Activated CD4-positive, alpha-beta memory T cell treated with anti-CD3 and anti-CD28 coated beads, Interleukin-2, amount 10 ng/mL, durations not matched to agents 7 days and 5 days (primary cell): ENCODE results near the gene ATP11A. TPM values are rescaled to one million over a fixed set of nuclear protein-coding genes. Genes with fewer than 3 reads are reported as not detected.

ENCODE experiments used
- CTCF ChIA-PET: fragments of 350-600 bp; sonication (Branson Sonifier 250); formaldehyde crosslinking; loops from one replicate; lab custom pipeline; 2021; ENCODE audit warnings: antibody characterized with exemption, inconsistent platforms; lab: Charles Lee
- POLR2A ChIA-PET: fragments of 350-600 bp; sonication (Branson Sonifier 250); formaldehyde crosslinking; loops from one replicate; lab custom pipeline; 2021; ENCODE audit warnings: antibody characterized with exemption; lab: Charles Lee
- DNase-seq: peaks from one replicate; pipeline ENCODE4 v3.0.0-alpha.2; 2020
- H3K27ac Mint-ChIP-seq: one replicate; pipeline ENCODE4 v1.8.0; 2021; ENCODE audit warnings: mild to moderate bottlenecking, mixed read lengths
- H3K27me3 Mint-ChIP-seq: one replicate; pipeline ENCODE4 v1.8.0; 2021; ENCODE audit warnings: mixed read lengths
- H3K36me3 Mint-ChIP-seq: one replicate; pipeline ENCODE4 v1.8.0; 2021; ENCODE audit warnings: low read depth, mixed read lengths
- H3K4me1 Mint-ChIP-seq: one replicate; pipeline ENCODE4 v1.8.0; 2021; ENCODE audit warnings: mixed read lengths
- H3K4me3 Mint-ChIP-seq: one replicate; pipeline ENCODE4 v1.8.0; 2021; ENCODE audit warnings: mild to moderate bottlenecking, mixed read lengths
- H3K9me3 Mint-ChIP-seq: one replicate; pipeline ENCODE4 v1.8.0; 2021; ENCODE audit warnings: mixed read lengths
- total RNA-seq, 2 experiments: library from RNA; stranded (reverse); gene quantifications; one replicate each; pipeline ENCODE4 v1.2.3, GENCODE V29; 2021

Gene ATP11A
- total RNA-seq, 2 experiments from 2014 or later = 52.5 to 53.3 TPM

DNA sequence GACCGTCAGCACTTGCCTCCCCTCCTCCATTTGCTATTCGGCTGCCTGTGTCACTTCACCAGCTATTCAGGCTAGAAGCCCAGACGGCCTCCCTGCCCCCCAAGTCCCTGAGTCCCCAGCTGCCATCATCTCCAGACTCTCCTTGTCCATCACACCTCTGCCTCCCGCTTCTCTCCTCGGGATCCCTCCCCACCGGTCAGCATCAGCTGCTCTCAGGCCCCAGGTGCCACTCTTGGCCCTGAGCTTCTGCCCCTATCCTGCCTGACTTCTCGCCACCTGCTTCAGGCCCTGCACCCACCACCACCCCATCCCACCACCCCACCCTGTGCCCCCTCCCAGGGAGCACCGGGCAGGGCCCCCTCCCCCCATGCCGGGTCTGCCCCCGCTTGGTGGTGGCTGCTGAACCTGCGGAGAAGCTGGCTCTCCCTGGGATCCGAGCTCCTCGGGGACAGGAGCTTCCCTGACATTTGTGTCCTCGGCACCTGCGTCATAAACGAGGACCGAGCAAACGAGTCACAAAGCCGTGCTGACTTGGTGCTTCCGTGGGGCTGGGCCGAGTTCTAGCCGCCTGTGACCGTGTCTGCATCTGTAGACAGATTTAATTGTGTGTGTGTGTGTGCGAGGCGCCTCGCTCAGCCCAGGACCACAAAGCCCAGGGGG, 208.9 kb downstream of the ATP11A start:
- Mint-ChIP-seq H3K27me3 (peaks cover 11% of the 10 kb centered on the region), H3K9me3 (no peaks in the 10 kb centered on the region), H3K36me3 (no peaks in the 10 kb centered on the region), H3K27ac (no peak overlapping the region), H3K4me3 (no peak overlapping the region), H3K4me1 (peaks cover 3% of the 10 kb centered on the region)
- POLR2A ChIA-PET = no interaction called here
- no peak for DNase-seq
- CTCF ChIA-PET = no interaction called here

- Mint-ChIP-seq H3K4me3 (no peak overlapping the region), H3K27me3 (peaks cover 11% of the 10 kb centered on the region), H3K36me3 (no peaks in the 10 kb centered on the region), H3K9me3 (no peaks in the 10 kb centered on the region), H3K4me1 (peaks cover 3% of the 10 kb centered on the region), H3K27ac (no peak overlapping the region)
- POLR2A ChIA-PET = no interaction called here
- CTCF ChIA-PET = no interaction called here
- DNase-seq = no peak
Observed at GRCh38 chr13:112899281-112900225, 209.7 kb downstream of the ATP11A start.

DNA sequence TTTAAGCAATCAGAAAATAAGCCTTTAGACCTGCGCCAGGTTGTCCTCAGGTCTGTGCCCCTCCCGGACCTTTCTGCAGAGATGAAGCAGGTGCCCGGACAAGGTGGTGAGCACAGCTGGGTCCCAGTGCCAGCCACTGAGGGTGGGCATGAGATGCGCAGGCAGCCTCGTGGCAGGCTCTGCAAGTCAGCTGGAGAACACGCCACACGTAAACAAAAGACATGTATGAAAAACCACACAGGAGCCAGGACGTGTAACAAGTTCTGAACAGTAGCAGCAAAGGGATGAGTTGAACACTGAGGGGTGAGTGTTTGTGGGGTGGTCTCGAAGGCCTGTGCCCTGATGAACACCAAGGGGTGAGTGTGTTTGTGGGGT, 210.4 kb downstream of the ATP11A start:
- Mint-ChIP-seq H3K27me3 (peaks cover 11% of the 10 kb centered on the region), H3K4me3 (no peak overlapping the region), H3K9me3 (peaks cover 5% of the 10 kb centered on the region), H3K4me1 (peaks cover 3% of the 10 kb centered on the region), H3K27ac (no peak overlapping the region), H3K36me3 (no peaks in the 10 kb centered on the region)
- ChIA-PET CTCF (no interaction called here), POLR2A (no interaction called here)
- DNase-seq = no peak

DNA sequence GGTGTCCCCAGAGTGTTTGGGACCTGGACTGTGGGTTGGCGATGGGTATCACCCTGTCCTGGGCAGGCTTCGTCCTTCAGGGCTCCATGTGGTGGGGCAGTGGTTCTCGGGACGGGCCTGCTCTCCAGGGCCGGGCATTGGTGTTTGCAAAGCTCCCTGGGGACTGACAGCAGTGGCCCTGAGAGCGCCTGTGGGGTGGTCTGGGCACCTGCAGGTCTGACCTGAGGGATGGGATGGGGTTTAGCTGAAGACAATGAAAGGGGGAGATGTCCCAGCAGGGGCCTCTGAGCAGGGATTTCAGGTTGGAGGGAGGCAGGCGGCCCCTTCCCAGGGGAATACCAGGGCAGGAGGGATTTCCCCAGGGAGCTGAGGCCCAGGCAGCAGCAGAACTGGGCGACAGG, 210.9 kb downstream of the ATP11A start:
- POLR2A ChIA-PET = no interaction called here
- no peak overlapping the region for H3K27ac Mint-ChIP-seq
- CTCF ChIA-PET = no interaction called here
- peaks cover 8% of the 10 kb centered on the region for H3K27me3 Mint-ChIP-seq
- no peaks in the 10 kb centered on the region for H3K36me3 Mint-ChIP-seq
- peaks cover 5% of the 10 kb centered on the region for H3K9me3 Mint-ChIP-seq
- H3K4me1 Mint-ChIP-seq = no peaks in the 10 kb centered on the region
- no peak for DNase-seq
- no peak overlapping the region for H3K4me3 Mint-ChIP-seq

GRCh38 chr13:112902101-112902651, 212.3 kb downstream of the ATP11A start:
- H3K4me1 Mint-ChIP-seq = no peaks in the 10 kb centered on the region
- H3K27me3 Mint-ChIP-seq = no peaks in the 10 kb centered on the region
- ChIA-PET CTCF (no interaction called here), POLR2A (no interaction called here)
- peaks cover 5% of the 10 kb centered on the region for H3K9me3 Mint-ChIP-seq
- no peak overlapping the region for H3K27ac Mint-ChIP-seq
- no peak overlapping the region for H3K4me3 Mint-ChIP-seq
- no peaks in the 10 kb centered on the region for H3K36me3 Mint-ChIP-seq
- no peak for DNase-seq

- no peaks in the 10 kb centered on the region for H3K36me3 Mint-ChIP-seq
- no peak overlapping the region for H3K27ac Mint-ChIP-seq
- DNase-seq = no peak
- ChIA-PET POLR2A (no interaction called here), CTCF (no interaction called here)
- H3K9me3 Mint-ChIP-seq = peaks cover 5% of the 10 kb centered on the region
- H3K4me3 Mint-ChIP-seq = no peak overlapping the region
- no peaks in the 10 kb centered on the region for H3K27me3 Mint-ChIP-seq
- H3K4me1 Mint-ChIP-seq = no peaks in the 10 kb centered on the region
Observed at GRCh38 chr13:112902669-112903068, 212.8 kb downstream of the ATP11A start.

- no peaks in the 10 kb centered on the region for H3K27me3 Mint-ChIP-seq
- no peaks in the 10 kb centered on the region for H3K4me1 Mint-ChIP-seq
- no peak for DNase-seq
- ChIA-PET POLR2A (no interaction called here), CTCF (no interaction called here)
- no peaks in the 10 kb centered on the region for H3K36me3 Mint-ChIP-seq
- no peak overlapping the region for H3K27ac Mint-ChIP-seq
- H3K4me3 Mint-ChIP-seq = no peak overlapping the region
- peaks cover 5% of the 10 kb centered on the region for H3K9me3 Mint-ChIP-seq
Observed at GRCh38 chr13:112903071-112903577, 213.3 kb downstream of the ATP11A start.

DNA sequence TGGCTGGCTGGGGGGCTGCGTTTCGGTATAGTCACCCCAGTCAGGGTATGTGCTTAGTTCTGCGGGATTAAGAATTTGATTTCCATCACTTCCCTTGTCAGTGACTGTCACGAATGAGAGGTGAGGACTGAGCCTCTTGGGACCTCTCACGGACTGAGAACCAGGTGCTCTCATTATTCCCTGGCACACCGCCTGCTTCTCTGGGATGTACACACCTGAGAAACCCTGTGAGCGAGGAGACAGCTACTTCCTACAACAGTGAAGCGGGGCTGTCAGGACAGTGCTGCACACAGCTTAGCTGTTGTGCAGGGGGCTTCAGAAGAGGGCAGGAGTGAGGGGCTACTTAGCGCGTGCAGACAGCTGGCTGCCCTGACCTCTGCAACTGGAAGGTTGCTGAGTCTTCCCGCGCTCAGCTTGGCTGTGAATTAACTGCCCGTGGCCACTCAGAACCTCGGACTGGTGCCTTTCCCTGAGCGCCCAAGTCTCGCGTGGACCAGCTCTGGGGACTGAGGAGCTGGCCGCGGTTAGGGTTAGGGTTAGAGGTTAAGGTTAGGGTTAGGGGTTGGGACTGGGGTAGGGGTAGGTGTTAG, 213.9 kb downstream of the ATP11A start:
- DNase-seq = no peak
- no peak overlapping the region for H3K4me3 Mint-ChIP-seq
- no peak overlapping the region for H3K27ac Mint-ChIP-seq
- POLR2A ChIA-PET = no interaction called here
- no peaks in the 10 kb centered on the region for H3K4me1 Mint-ChIP-seq
- no peaks in the 10 kb centered on the region for H3K27me3 Mint-ChIP-seq
- peaks cover 5% of the 10 kb centered on the region for H3K9me3 Mint-ChIP-seq
- no peaks in the 10 kb centered on the region for H3K36me3 Mint-ChIP-seq
- CTCF ChIA-PET = no interaction called here

GRCh38 chr13:112904436-112904960, 214.7 kb downstream of the ATP11A start:
- peaks cover 5% of the 10 kb centered on the region for H3K9me3 Mint-ChIP-seq
- H3K4me3 Mint-ChIP-seq = no peak overlapping the region
- no peak for DNase-seq
- POLR2A ChIA-PET = no interaction called here
- no peak overlapping the region for H3K27ac Mint-ChIP-seq
- CTCF ChIA-PET = no interaction called here
- H3K4me1 Mint-ChIP-seq = no peaks in the 10 kb centered on the region
- H3K36me3 Mint-ChIP-seq = no peaks in the 10 kb centered on the region
- no peaks in the 10 kb centered on the region for H3K27me3 Mint-ChIP-seq

DNA sequence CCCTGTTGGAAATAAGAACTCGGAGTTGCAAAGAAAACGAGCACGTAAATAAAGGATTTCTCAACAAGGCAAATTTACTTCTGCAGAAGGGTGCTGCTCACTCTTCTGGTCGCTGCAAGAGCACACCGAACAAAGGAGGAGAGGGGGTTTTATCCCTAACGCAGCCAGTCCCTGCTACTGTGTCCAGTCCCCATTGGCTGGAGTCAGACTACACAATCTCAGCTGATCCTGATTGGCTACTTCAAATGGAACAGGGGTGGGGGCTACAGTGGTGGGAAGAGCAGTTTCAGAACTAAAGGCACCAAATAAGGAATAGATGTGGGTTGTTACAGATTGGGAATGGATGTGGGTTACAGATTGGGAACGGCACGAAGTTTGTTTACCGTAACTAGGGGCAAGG, 215.2 kb downstream of the ATP11A start:
- H3K27ac Mint-ChIP-seq = no peak overlapping the region
- peaks cover 5% of the 10 kb centered on the region for H3K9me3 Mint-ChIP-seq
- POLR2A ChIA-PET = no interaction called here
- DNase-seq = no peak
- H3K4me1 Mint-ChIP-seq = no peaks in the 10 kb centered on the region
- no peak overlapping the region for H3K4me3 Mint-ChIP-seq
- no peaks in the 10 kb centered on the region for H3K36me3 Mint-ChIP-seq
- no peaks in the 10 kb centered on the region for H3K27me3 Mint-ChIP-seq
- CTCF ChIA-PET = no interaction called here

- no peaks in the 10 kb centered on the region for H3K4me1 Mint-ChIP-seq
- no peaks in the 10 kb centered on the region for H3K36me3 Mint-ChIP-seq
- CTCF ChIA-PET = no interaction called here
- no peak for DNase-seq
- POLR2A ChIA-PET = no interaction called here
- H3K9me3 Mint-ChIP-seq = peaks cover 5% of the 10 kb centered on the region
- no peak overlapping the region for H3K27ac Mint-ChIP-seq
- H3K4me3 Mint-ChIP-seq = no peak overlapping the region
- no peaks in the 10 kb centered on the region for H3K27me3 Mint-ChIP-seq
Observed at GRCh38 chr13:112905619-112905989, 215.8 kb downstream of the ATP11A start.

DNA sequence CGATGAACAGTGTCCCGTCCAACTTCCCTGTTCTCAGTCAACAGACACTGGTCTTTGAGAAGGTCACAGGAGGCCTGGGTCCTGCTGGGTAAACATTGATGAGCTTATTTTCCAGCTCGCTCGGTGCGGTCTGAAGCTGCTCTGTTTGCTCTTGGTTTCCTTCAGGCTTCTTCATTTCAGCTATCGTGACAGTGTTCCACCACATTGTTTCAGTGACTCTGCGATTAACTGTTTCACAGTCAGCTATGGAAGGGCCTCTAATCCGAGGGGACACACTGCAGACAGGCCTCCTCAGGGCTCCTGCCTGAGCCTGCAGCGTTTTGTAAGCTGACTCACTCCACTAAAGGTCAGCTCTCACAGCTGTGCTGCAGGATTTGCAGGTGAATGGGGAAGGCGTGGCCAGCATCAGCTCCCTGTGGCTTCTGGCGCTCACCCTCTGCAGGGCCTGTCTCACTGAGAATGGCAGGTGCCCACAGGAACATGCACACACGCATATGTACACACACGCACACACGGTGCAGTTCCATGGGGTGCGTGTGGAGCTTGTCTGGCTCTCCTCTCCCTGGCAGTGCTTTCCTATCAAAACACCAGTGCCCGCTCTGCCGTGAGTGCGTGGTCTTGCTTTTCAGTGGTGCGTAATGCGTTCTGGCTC, 216.3 kb downstream of the ATP11A start:
- Mint-ChIP-seq H3K36me3 (no peaks in the 10 kb centered on the region), H3K27ac (no peak overlapping the region), H3K4me1 (no peaks in the 10 kb centered on the region), H3K27me3 (no peaks in the 10 kb centered on the region), H3K4me3 (no peak overlapping the region), H3K9me3 (peaks cover 5% of the 10 kb centered on the region)
- ChIA-PET POLR2A (no interaction called here), CTCF (no interaction called here)
- no peak for DNase-seq
